Thymus (tissue), 11 donors: ENCODE data around the gene PRUNE2. TPM values are rescaled to one million over a fixed set of nuclear protein-coding genes. Genes with fewer than 3 reads are reported as not detected.

ENCODE experiments used
- DNase-seq, 9 donors: peaks; one replicate each; pipeline ENCODE4 v3.0.0-alpha.2; 2013; ENCODE audit warnings: low spot score in 9 of 9, low read depth in 6 of 9, missing footprints in 1 of 9
- H3K27ac ChIP-seq, 2 donors: one replicate each; pipeline ENCODE4 v1.5.1; 2013; ENCODE audit warnings: control low read depth in 1 of 2, low read depth in 1 of 2, low read length in 1 of 2, mild to moderate bottlenecking in 1 of 2, moderate library complexity in 1 of 2
- H3K27me3 ChIP-seq, 2 donors: one replicate each; pipeline ENCODE4 v1.5.1; 2013; ENCODE audit warnings: low read length in 1 of 2; ENCODE audit not compliant: control insufficient read depth in 2 of 2, insufficient read depth in 1 of 2
- H3K36me3 ChIP-seq, 2 donors: one replicate each; pipeline ENCODE4 v1.5.1; 2013; ENCODE audit warnings: low read length in 1 of 2, mild to moderate bottlenecking in 1 of 2, moderate library complexity in 1 of 2; ENCODE audit not compliant: control insufficient read depth in 2 of 2, insufficient read depth in 2 of 2
- H3K4me1 ChIP-seq, 2 donors: one replicate each; pipeline ENCODE4 v1.5.1; 2013; ENCODE audit warnings: low read length in 2 of 2; ENCODE audit not compliant: control insufficient read depth in 2 of 2, insufficient read depth in 2 of 2
- H3K4me3 ChIP-seq, 2 donors: one replicate each; pipeline ENCODE4 v1.5.1; 2013; ENCODE audit warnings: low read length in 2 of 2, control low read depth in 1 of 2, mild to moderate bottlenecking in 1 of 2
- H3K9me3 ChIP-seq, 2 donors: one replicate each; pipeline ENCODE4 v1.5.1; 2013; ENCODE audit warnings: low read length in 1 of 2, mild to moderate bottlenecking in 1 of 2; ENCODE audit not compliant: control insufficient read depth in 2 of 2, insufficient read depth in 1 of 2
- WGBS: extraction: QIAGEN DNeasy Blood & Tissue Kit; methylation state at CpG from one replicate; pipeline ENCODE4 v1.1.7; 2013; 5-methylcytosine and 5-hydroxymethylcytosine counted together
- polyA plus RNA-seq: library from polyadenylated mRNA; stranded (reverse); fragments of 200-250 nt; gene quantifications from one replicate; pipeline ENCODE4 v1.2.3, GENCODE V29; 2013
- total RNA-seq: library from RNA; stranded (reverse); fragments of 120-200 nt; gene quantifications from one replicate; pipeline ENCODE4 v1.2.4, GENCODE V29; 2013
- donor health status: healthy.

PRUNE2 gene
- total and polyA plus RNA-seq, 2 donors: 2.0 to 3.4 TPM

GRCh38 chr9:76592091-76592973 is 313.6 kb downstream of the PRUNE2 start:
- no peak overlapping the region for H3K4me3 ChIP-seq
- H3K27ac ChIP-seq: no peak overlapping the region
- H3K4me1 ChIP-seq: no peaks in the 10 kb centered on the region
- H3K36me3 ChIP-seq: no peaks in the 10 kb centered on the region
- DNase-seq: no peak
- 93% methylated on average over 6 of the region's 6 CpGs for WGBS
- H3K27me3 ChIP-seq: no peaks in the 10 kb centered on the region
- H3K9me3 ChIP-seq: no peaks in the 10 kb centered on the region

GRCh38 chr9:76591256-76591950 is 314.5 kb downstream of the PRUNE2 start:
- Histone ChIP-seq H3K4me3 (no peak overlapping the region), H3K4me1 (no peaks in the 10 kb centered on the region), H3K9me3 (no peaks in the 10 kb centered on the region), H3K36me3 (no peaks in the 10 kb centered on the region), H3K27ac (no peak overlapping the region), H3K27me3 (no peaks in the 10 kb centered on the region)
- DNase-seq: no peak
- 95% methylated on average over 4 of the region's 4 CpGs for WGBS

- Histone ChIP-seq H3K36me3 (no peaks in the 10 kb centered on the region), H3K4me1 (no peaks in the 10 kb centered on the region), H3K9me3 (no peaks in the 10 kb centered on the region), H3K27ac (no peak overlapping the region), H3K27me3 (no peaks in the 10 kb centered on the region), H3K4me3 (no peak overlapping the region)
- no peak for DNase-seq
These were observed 317.6 kb downstream of the PRUNE2 start for GRCh38 chr9:76588316-76588715.

- no peaks in the 10 kb centered on the region for H3K36me3 ChIP-seq
- no peaks in the 10 kb centered on the region for H3K4me1 ChIP-seq
- WGBS: 91% methylated on average over 6 of the region's 6 CpGs
- H3K4me3 ChIP-seq: no peak overlapping the region
- no peaks in the 10 kb centered on the region for H3K9me3 ChIP-seq
- H3K27ac ChIP-seq: no peak overlapping the region
- H3K27me3 ChIP-seq: no peaks in the 10 kb centered on the region
- DNase-seq: no peak
These were observed 319.3 kb downstream of the PRUNE2 start for GRCh38 chr9:76586390-76587314.

GRCh38 chr9:76585487-76586389 is 320.2 kb downstream of the PRUNE2 start:
- Histone ChIP-seq H3K4me3 (no peak overlapping the region), H3K27ac (no peak overlapping the region), H3K36me3 (no peaks in the 10 kb centered on the region), H3K4me1 (no peaks in the 10 kb centered on the region), H3K9me3 (no peaks in the 10 kb centered on the region), H3K27me3 (no peaks in the 10 kb centered on the region)
- no peak for DNase-seq
- 96% methylated on average over 6 of the region's 6 CpGs for WGBS

GRCh38 chr9:76583256-76583655 is 322.7 kb downstream of the PRUNE2 start:
- no peak overlapping the region for H3K4me3 ChIP-seq
- no peak overlapping the region for H3K27ac ChIP-seq
- no peaks in the 10 kb centered on the region for H3K4me1 ChIP-seq
- H3K9me3 ChIP-seq: no peaks in the 10 kb centered on the region
- no peak for DNase-seq
- WGBS: 96% methylated on average over 7 of the region's 7 CpGs
- H3K27me3 ChIP-seq: no peaks in the 10 kb centered on the region
- no peaks in the 10 kb centered on the region for H3K36me3 ChIP-seq

GRCh38 chr9:76581731-76582130 is 324.2 kb downstream of the PRUNE2 start:
- no peak overlapping the region for H3K4me3 ChIP-seq
- no peaks in the 10 kb centered on the region for H3K27me3 ChIP-seq
- WGBS: 82% methylated on average over 2 of the region's 2 CpGs
- H3K27ac ChIP-seq: no peak overlapping the region
- H3K4me1 ChIP-seq: no peaks in the 10 kb centered on the region
- DNase-seq: no peak
- H3K9me3 ChIP-seq: no peaks in the 10 kb centered on the region
- H3K36me3 ChIP-seq: no peaks in the 10 kb centered on the region

GRCh38 chr9:76580820-76581219 is 325.1 kb downstream of the PRUNE2 start:
- H3K27ac ChIP-seq: no peak overlapping the region
- DNase-seq: no peak
- no peaks in the 10 kb centered on the region for H3K36me3 ChIP-seq
- H3K4me1 ChIP-seq: peaks cover 0 to 5% of the 10 kb centered on the region in 2 donors
- no peaks in the 10 kb centered on the region for H3K27me3 ChIP-seq
- 93% methylated on average over 3 of the region's 3 CpGs for WGBS
- no peak overlapping the region for H3K4me3 ChIP-seq
- no peaks in the 10 kb centered on the region for H3K9me3 ChIP-seq
